Tibial nerve (tissue), 4 donors: Measurements from ENCODE around the gene IGF1R.

Experiments used
- CTCF ChIP-seq, 5 experiments: fragments of 200-600 bp in 3 of 5; fragments of 450-650 bp in 2 of 5; sonication (generic) in 3 of 5; IDR thresholded peaks; one replicate each; pipeline ENCODE4 v1.5.1; 2016 to 2019; ENCODE audit warnings: antibody characterized with exemption in 5 of 5, mild to moderate bottlenecking in 3 of 5, moderate library complexity in 2 of 5
- EP300 ChIP-seq, 2 donors: sonication (generic); formaldehyde crosslinking; IDR thresholded peaks; one replicate each; pipeline ENCODE4 v1.6.1; 2017; ENCODE audit warnings: antibody characterized with exemption in 2 of 2, mild to moderate bottlenecking in 1 of 2

- TF ChIP-seq EP300 (IDR thresholded peaks at IDR 0.05) (no peak), CTCF (IDR thresholded peaks at IDR 0.05) (no peak)
Observed at GRCh38 chr15:98681061-98681460, 32.7 kb downstream of the IGF1R start.
